ENCODE data around the gene TMEM132E.

Gene TMEM132E

GRCh38 chr17:34568953-34569352 lies 10.4 kb upstream of the TMEM132E start:
- in situ Hi-C loops (cut with MboI; ENCODE audit: low sequenced_read_pairs), result no loop called here

GRCh38 chr17:34569591-34569990 lies 9.8 kb upstream of the TMEM132E start:
- in situ Hi-C loops (cut with MboI; ENCODE audit: low sequenced_read_pairs), result no loop called here

GRCh38 chr17:34570506-34570905 lies 8.9 kb upstream of the TMEM132E start:
- in situ Hi-C loops (cut with MboI; ENCODE audit: low sequenced_read_pairs), result no loop called here

GRCh38 chr17:34571428-34572130 lies 7.8 kb upstream of the TMEM132E start:
- in situ Hi-C loops (cut with MboI; ENCODE audit: low sequenced_read_pairs), result no loop called here

- in situ Hi-C loops (cut with MboI; ENCODE audit: low sequenced_read_pairs), result no loop called here
These were observed 6.9 kb upstream of the TMEM132E start for GRCh38 chr17:34572483-34572882.

- in situ Hi-C loops (cut with MboI; ENCODE audit: low sequenced_read_pairs), result no loop called here
These were observed 4.2 kb upstream of the TMEM132E start for GRCh38 chr17:34575182-34575581.

- in situ Hi-C loops (cut with MboI; ENCODE audit: low sequenced_read_pairs), result no loop called here
These were observed 1.4 kb upstream of the TMEM132E start for GRCh38 chr17:34578016-34578415.

GRCh38 chr17:34578656-34579016 lies 746 bp upstream of the TMEM132E start:
- in situ Hi-C loops (cut with MboI; ENCODE audit: low sequenced_read_pairs), result no loop called here

GRCh38 chr17:34579979-34580684 lies 750 bp downstream of the TMEM132E start:
- in situ Hi-C loops (cut with MboI; ENCODE audit: low sequenced_read_pairs), result no loop called here

- in situ Hi-C loops (cut with MboI; ENCODE audit: low sequenced_read_pairs), result no loop called here
These were observed 1.5 kb downstream of the TMEM132E start for GRCh38 chr17:34580685-34581445.

- in situ Hi-C loops (cut with MboI; ENCODE audit: low sequenced_read_pairs), result no loop called here
These were observed 2.2 kb downstream of the TMEM132E start for GRCh38 chr17:34581446-34582184.

GRCh38 chr17:34582185-34582900 lies 3.0 kb downstream of the TMEM132E start:
- in situ Hi-C loops (cut with MboI; ENCODE audit: low sequenced_read_pairs), result no loop called here

- in situ Hi-C loops (cut with MboI; ENCODE audit: low sequenced_read_pairs), result no loop called here
These were observed 3.5 kb downstream of the TMEM132E start for GRCh38 chr17:34582901-34583245.

- in situ Hi-C loops (cut with MboI; ENCODE audit: low sequenced_read_pairs), result no loop called here
These were observed 5.5 kb downstream of the TMEM132E start for GRCh38 chr17:34584805-34585416.

GRCh38 chr17:34586346-34586846 lies 7.0 kb downstream of the TMEM132E start:
- in situ Hi-C loops (cut with MboI; ENCODE audit: low sequenced_read_pairs), result no loop called here

GRCh38 chr17:34588266-34588665 lies 8.9 kb downstream of the TMEM132E start:
- in situ Hi-C loops (cut with MboI; ENCODE audit: low sequenced_read_pairs), result no loop called here

GRCh38 chr17:34589120-34589965 lies 10.0 kb downstream of the TMEM132E start:
- in situ Hi-C loops (cut with MboI; ENCODE audit: low sequenced_read_pairs), result no loop called here

- in situ Hi-C loops (cut with MboI; ENCODE audit: low sequenced_read_pairs), result no loop called here
These were observed 12.6 kb downstream of the TMEM132E start for GRCh38 chr17:34592002-34592401.

- in situ Hi-C loops (cut with MboI; ENCODE audit: low sequenced_read_pairs), result no loop called here
These were observed 17.5 kb downstream of the TMEM132E start for GRCh38 chr17:34596920-34597319.
